ENCODE measurements around the gene TICRR. TPM values are rescaled to one million over a fixed set of nuclear protein-coding genes. Genes with fewer than 3 reads are reported as not detected.
"Not testable (repeated sequence)": the region's sequence is repeated elsewhere in the genome, so short reads cannot be mapped to it uniquely, and the experiment has no call there.

The TICRR gene
- total and polyA plus RNA-seq, 4 donors: under 0.01 to 7.3 (median 0.15) TPM

- DNase-seq (ENCODE audit: low spot score): no peak
- Histone ChIP-seq H3K27me3 (ENCODE audit: control insufficient read depth in 4 of 4, insufficient read depth in 4 of 4, low read length in 3 of 4) (peaks cover 0 to under 1% (median 0%) of the 10 kb centered on the region in 4 donors), H3K9me3 (ENCODE audit: control insufficient read depth in 4 of 4, low read length in 3 of 4) (no peaks in the 10 kb centered on the region), H3K4me1 (ENCODE audit: control insufficient read depth in 4 of 4, insufficient read depth in 4 of 4, low read length in 3 of 4) (no peaks in the 10 kb centered on the region), H3K27ac (ENCODE audit: low read depth in 1 of 2, low read length in 2 of 2) (no peak overlapping the region), H3K36me3 (ENCODE audit: control insufficient read depth in 4 of 4, insufficient read depth in 3 of 4, low read depth in 1 of 4, low read length in 3 of 4) (no peaks in the 10 kb centered on the region), H3K9ac (ENCODE audit: low read depth in 1 of 2, low read length in 2 of 2) (no peak overlapping the region), H3K4me3 (ENCODE audit: low read depth in 1 of 3, low read length in 3 of 3) (no peak overlapping the region)
- TF ChIP-seq GABPA (IDR thresholded peaks at IDR 0.05 in 1 of 2, conservative IDR thresholded peaks at IDR 0.05 in 1 of 2) (no peak), RAD21 (IDR thresholded peaks at IDR 0.05) (no peak), FOXA2 (IDR thresholded peaks at IDR 0.05) (no peak), EGR1 (IDR thresholded peaks at IDR 0.05; ENCODE audit: low read depth in 2 of 2) (no peak), JUND (IDR thresholded peaks at IDR 0.05) (no peak), TAF1 (conservative IDR thresholded peaks at IDR 0.05) (no peak), HNF4A (conservative IDR thresholded peaks at IDR 0.05) (no peak), ZBTB33 (IDR thresholded peaks at IDR 0.05) (no peak), HNF4G (IDR thresholded peaks at IDR 0.05) (no peak), CTCF (IDR thresholded peaks at IDR 0.05; ENCODE audit: low read depth, low read length, missing input control) (no peak), SP1 (IDR thresholded peaks at IDR 0.05) (no peak), RXRA (IDR thresholded peaks at IDR 0.05) (no peak), FOXA1 (IDR thresholded peaks at IDR 0.05) (no peak)
- TF ChIP-seq, protein P1, sequence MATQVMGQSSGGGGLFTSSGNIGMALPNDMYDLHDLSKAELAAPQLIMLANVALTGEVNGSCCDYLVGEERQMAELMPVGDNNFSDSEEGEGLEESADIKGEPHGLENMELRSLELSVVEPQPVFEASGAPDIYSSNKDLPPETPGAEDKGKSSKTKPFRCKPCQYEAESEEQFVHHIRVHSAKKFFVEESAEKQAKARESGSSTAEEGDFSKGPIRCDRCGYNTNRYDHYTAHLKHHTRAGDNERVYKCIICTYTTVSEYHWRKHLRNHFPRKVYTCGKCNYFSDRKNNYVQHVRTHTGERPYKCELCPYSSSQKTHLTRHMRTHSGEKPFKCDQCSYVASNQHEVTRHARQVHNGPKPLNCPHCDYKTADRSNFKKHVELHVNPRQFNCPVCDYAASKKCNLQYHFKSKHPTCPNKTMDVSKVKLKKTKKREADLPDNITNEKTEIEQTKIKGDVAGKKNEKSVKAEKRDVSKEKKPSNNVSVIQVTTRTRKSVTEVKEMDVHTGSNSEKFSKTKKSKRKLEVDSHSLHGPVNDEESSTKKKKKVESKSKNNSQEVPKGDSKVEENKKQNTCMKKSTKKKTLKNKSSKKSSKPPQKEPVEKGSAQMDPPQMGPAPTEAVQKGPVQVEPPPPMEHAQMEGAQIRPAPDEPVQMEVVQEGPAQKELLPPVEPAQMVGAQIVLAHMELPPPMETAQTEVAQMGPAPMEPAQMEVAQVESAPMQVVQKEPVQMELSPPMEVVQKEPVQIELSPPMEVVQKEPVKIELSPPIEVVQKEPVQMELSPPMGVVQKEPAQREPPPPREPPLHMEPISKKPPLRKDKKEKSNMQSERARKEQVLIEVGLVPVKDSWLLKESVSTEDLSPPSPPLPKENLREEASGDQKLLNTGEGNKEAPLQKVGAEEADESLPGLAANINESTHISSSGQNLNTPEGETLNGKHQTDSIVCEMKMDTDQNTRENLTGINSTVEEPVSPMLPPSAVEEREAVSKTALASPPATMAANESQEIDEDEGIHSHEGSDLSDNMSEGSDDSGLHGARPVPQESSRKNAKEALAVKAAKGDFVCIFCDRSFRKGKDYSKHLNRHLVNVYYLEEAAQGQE (IDR thresholded peaks at IDR 0.05): no peak
- TF ChIP-seq, protein P2, sequence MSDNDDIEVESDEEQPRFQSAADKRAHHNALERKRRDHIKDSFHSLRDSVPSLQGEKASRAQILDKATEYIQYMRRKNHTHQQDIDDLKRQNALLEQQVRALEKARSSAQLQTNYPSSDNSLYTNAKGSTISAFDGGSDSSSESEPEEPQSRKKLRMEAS (IDR thresholded peaks at IDR 0.05): no peak
- TF ChIP-seq, protein P3, sequence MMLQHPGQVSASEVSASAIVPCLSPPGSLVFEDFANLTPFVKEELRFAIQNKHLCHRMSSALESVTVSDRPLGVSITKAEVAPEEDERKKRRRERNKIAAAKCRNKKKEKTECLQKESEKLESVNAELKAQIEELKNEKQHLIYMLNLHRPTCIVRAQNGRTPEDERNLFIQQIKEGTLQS (IDR thresholded peaks at IDR 0.05): no peak
- 93% methylated on average over 4 of the region's 4 CpGs for WGBS
Measured at GRCh38 chr15:89543389-89543788, 31.9 kb upstream of the TICRR start.

- H3K9me3 ChIP-seq (ENCODE audit: control insufficient read depth in 4 of 4, low read length in 3 of 4); DNase-seq (ENCODE audit: low spot score); H3K36me3 ChIP-seq (ENCODE audit: control insufficient read depth in 4 of 4, insufficient read depth in 3 of 4, low read depth in 1 of 4, low read length in 3 of 4); H3K4me3 ChIP-seq (ENCODE audit: low read depth in 1 of 3, low read length in 3 of 3); H3K9ac ChIP-seq (ENCODE audit: low read depth in 1 of 2, low read length in 2 of 2); H3K27ac ChIP-seq (ENCODE audit: low read depth in 1 of 2, low read length in 2 of 2); H3K27me3 ChIP-seq (ENCODE audit: control insufficient read depth in 4 of 4, insufficient read depth in 4 of 4, low read length in 3 of 4); H3K4me1 ChIP-seq (ENCODE audit: control insufficient read depth in 4 of 4, insufficient read depth in 4 of 4, low read length in 3 of 4): not testable (repeated sequence)
- WGBS: 78% methylated on average over 4 of the region's 4 CpGs
Measured at GRCh38 chr15:89549138-89549537, 26.1 kb upstream of the TICRR start.

All from liver (tissue), 9 donors.